Inferior parietal cortex (tissue), 1 donor: ENCODE measurements around the gene CYGB.

Experiments
- DNase-seq: peaks from one replicate; pipeline ENCODE4 v3.0.0-alpha.2; 2016; ENCODE audit errors: extremely low spot score

CYGB gene

GRCh38 chr17:76550712-76551615, 13.5 kb upstream of the CYGB start:
- DNase-seq = no peak

GRCh38 chr17:76549539-76549938, 12.0 kb upstream of the CYGB start:
- no peak for DNase-seq

- no peak for DNase-seq
Measured at GRCh38 chr17:76549215-76549518, 11.7 kb upstream of the CYGB start.

- DNase-seq = no peak
Measured at GRCh38 chr17:76548378-76549214, 11.1 kb upstream of the CYGB start.

- DNase-seq = no peak
Measured at GRCh38 chr17:76547642-76548202, 10.2 kb upstream of the CYGB start.

- DNase-seq = peak; percentile 82
Measured at GRCh38 chr17:76547183-76547641, 9.7 kb upstream of the CYGB start.

- no peak for DNase-seq
Measured at GRCh38 chr17:76546556-76547182, 9.2 kb upstream of the CYGB start.

GRCh38 chr17:76545918-76546555, 8.5 kb upstream of the CYGB start:
- DNase-seq = no peak

GRCh38 chr17:76544546-76545365, 7.2 kb upstream of the CYGB start:
- peak; percentile 52 for DNase-seq

- DNase-seq = peak; percentile 72
Measured at GRCh38 chr17:76543826-76544545, 6.5 kb upstream of the CYGB start.

- DNase-seq = no peak
Measured at GRCh38 chr17:76543482-76543825, 5.9 kb upstream of the CYGB start.

GRCh38 chr17:76542984-76543383, 5.5 kb upstream of the CYGB start:
- no peak for DNase-seq

- no peak for DNase-seq
Measured at GRCh38 chr17:76542566-76542971, 5.1 kb upstream of the CYGB start.

- no peak for DNase-seq
Measured at GRCh38 chr17:76541739-76542454, 4.4 kb upstream of the CYGB start.

- peak; percentile 96 for DNase-seq
Measured at GRCh38 chr17:76540381-76541300, 3.1 kb upstream of the CYGB start.

GRCh38 chr17:76539631-76540271, 2.2 kb upstream of the CYGB start, which contains the start of gene PRCD:
Gene PRCD (plus strand): TSS chr17:76540044. CDS start chr17:76540142, 98 bp downstream.
- no peak for DNase-seq

- no peak for DNase-seq
Measured at GRCh38 chr17:76538941-76539570, 1.5 kb upstream of the CYGB start.
